ENCODE data around the gene GNAL. TPM values are rescaled to one million over a fixed set of nuclear protein-coding genes. Genes with fewer than 3 reads are reported as not detected.

The GNAL gene
- total and polyA plus RNA-seq, 2 experiments from 2014 or later: 7.5 to 21.6 TPM

DNA sequence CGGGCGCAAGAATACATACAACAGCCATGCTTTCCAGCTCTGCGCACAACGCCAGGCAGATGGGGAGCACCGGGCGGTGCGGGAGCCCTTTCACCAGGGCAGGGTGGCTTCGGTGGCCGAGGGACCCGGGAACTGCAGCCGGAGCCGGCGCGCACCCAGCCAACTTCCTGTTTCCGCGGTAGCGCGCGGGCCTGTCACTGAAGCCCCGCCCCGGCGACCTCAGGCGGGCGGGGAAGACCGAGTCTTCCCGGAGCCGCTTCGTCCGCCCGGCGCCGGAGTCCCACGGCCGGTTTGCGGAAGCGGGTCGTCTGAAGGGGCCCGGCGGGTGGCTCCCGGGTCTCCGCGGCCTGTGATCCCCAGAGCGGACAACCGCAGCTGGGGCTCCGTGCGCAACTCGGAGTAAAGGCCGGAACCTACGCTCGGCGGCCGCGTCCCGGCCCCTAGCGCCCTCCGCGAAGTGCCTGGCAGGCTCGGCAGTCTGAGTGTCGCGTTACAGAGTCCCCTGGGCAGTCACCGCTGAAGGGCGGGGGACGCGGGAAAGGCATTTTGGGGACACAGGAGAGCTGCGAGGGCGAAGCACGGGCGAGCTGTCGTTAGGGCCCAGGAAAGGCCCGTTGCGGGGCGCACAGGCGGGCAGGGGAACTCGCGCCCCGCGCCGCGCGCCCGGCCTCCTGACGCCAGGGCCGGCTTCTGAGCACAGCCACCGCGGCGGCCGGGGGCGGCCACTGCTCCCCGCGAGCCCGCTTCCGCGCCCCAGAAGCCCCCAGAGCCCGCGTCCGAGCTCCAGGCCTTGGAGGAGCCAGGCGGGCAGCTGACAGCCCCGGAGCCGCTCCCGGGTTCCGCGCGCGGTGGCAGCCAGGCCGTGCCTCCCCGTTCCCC, 219.4 kb downstream of the GNAL start, which contains the start of gene MPPE1:
Gene MPPE1, minus strand, starts transcription at position 136 of the 879 bp plus-strand sequence. CDS start 11,053 bp downstream, outside the sequence.
- Histone ChIP-seq H3K79me2 (replicated peaks; ENCODE audit: insufficient read depth) (no peaks in the 10 kb centered on the region; the same call in 1 of the 2 replicates), H3K27me3 (ENCODE audit: insufficient read depth) (peaks cover 10% of the 10 kb centered on the region; the same call in 1 of the 2 replicates), H3K36me3 (ENCODE audit: insufficient read depth) (no peaks in the 10 kb centered on the region), H4K20me1 (replicated peaks; ENCODE audit: insufficient read depth) (no peaks in the 10 kb centered on the region), H3F3A (replicated peaks; ENCODE audit: low read depth) (peaks cover 13% of the 10 kb centered on the region; the same call in 1 of the 2 replicates), H3K4me2 (peak within 1 kb of the TSS; percentile 86), H2AFZ (peak within 1 kb of the TSS; percentile 92), H3K9me2 (ENCODE audit: insufficient read depth) (no peaks in the 10 kb centered on the region), H3K4me3 (peak within 1 kb of the TSS; percentile 78), H3K4me1 (ENCODE audit: insufficient read depth) (peaks cover 40% of the 10 kb centered on the region), H3K27ac (ENCODE audit: low read depth) (peak within 1 kb of the TSS; percentile 96)
- peak; percentile 93 for DNase-seq (ENCODE audit: low spot score)
- Mint-ChIP-seq H3K9me3 (no peaks in the 10 kb centered on the region), H3K36me3 (ENCODE audit: low read depth) (peaks cover 4% of the 10 kb centered on the region; the same call in 2 of the 3 replicates), H3K4me1 (peaks cover 28% of the 10 kb centered on the region), H3K4me3 (peak within 1 kb of the TSS; percentile 87), H3K27ac (peak within 1 kb of the TSS; percentile 80), H3K27me3 (ENCODE audit: insufficient read depth, low read depth, poor library complexity) (peaks cover 16% of the 10 kb centered on the region)
- TF ChIP-seq ZNF114 (CRISPR knock-in tag; IDR thresholded peaks at IDR 0.05): no peak
- TF ChIP-seq, protein P1, sequence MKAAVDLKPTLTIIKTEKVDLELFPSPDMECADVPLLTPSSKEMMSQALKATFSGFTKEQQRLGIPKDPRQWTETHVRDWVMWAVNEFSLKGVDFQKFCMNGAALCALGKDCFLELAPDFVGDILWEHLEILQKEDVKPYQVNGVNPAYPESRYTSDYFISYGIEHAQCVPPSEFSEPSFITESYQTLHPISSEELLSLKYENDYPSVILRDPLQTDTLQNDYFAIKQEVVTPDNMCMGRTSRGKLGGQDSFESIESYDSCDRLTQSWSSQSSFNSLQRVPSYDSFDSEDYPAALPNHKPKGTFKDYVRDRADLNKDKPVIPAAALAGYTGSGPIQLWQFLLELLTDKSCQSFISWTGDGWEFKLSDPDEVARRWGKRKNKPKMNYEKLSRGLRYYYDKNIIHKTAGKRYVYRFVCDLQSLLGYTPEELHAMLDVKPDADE (IDR thresholded peaks at IDR 0.05): peak; percentile 50
- peak; percentile 76 for TF ChIP-seq POLR2AphosphoS5 (IDR thresholded peaks at IDR 0.05; ENCODE audit: low read depth)
- no peak for TF ChIP-seq CREB1 (CRISPR knock-in tag; IDR thresholded peaks at IDR 0.05; ENCODE audit: low read depth)
- peak; percentile 86 for ATAC-seq

DNA sequence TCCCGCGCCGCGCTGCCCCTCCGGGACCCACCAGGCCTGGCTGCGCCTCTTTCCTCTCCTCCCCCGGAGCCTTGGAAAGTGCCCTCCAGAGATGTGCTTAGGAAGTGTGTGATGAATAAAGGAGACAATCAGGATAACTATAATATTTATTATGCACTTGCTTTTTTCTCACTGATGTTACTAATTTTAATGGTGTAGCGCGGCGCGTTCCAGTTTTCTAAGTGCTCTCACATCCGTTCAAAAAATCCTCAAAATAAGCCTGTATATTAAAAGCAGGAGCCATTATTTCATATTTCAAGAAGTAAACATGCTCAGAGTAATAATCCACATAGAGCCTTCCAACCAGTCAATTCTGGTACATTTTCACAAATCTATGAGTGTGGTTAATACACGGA, 220.0 kb downstream of the GNAL start:
- Histone ChIP-seq H3K4me1 (ENCODE audit: insufficient read depth) (peaks cover 34% of the 10 kb centered on the region), H2AFZ (peak overlapping the region; percentile 78; the same call in 1 of the 2 replicates), H3K27ac (ENCODE audit: low read depth) (no peak overlapping the region), H3K79me2 (replicated peaks; ENCODE audit: insufficient read depth) (no peaks in the 10 kb centered on the region; the same call in 1 of the 2 replicates), H3F3A (replicated peaks; ENCODE audit: low read depth) (peaks cover 13% of the 10 kb centered on the region; the same call in 1 of the 2 replicates), H3K36me3 (ENCODE audit: insufficient read depth) (no peaks in the 10 kb centered on the region), H3K27me3 (ENCODE audit: insufficient read depth) (peaks cover 10% of the 10 kb centered on the region; the same call in 1 of the 2 replicates), H3K9me2 (ENCODE audit: insufficient read depth) (no peaks in the 10 kb centered on the region), H3K4me2 (peak overlapping the region; percentile 86), H4K20me1 (replicated peaks; ENCODE audit: insufficient read depth) (no peaks in the 10 kb centered on the region), H3K4me3 (peak overlapping the region; percentile 78)
- Mint-ChIP-seq H3K27me3 (ENCODE audit: insufficient read depth, low read depth, poor library complexity) (peaks cover 16% of the 10 kb centered on the region), H3K9me3 (no peaks in the 10 kb centered on the region), H3K27ac (no peak overlapping the region), H3K36me3 (ENCODE audit: low read depth) (no peaks in the 10 kb centered on the region; the same call in 1 of the 3 replicates), H3K4me3 (peak overlapping the region; percentile 75), H3K4me1 (peaks cover 23% of the 10 kb centered on the region)
- no peak for ATAC-seq
- DNase-seq (ENCODE audit: low spot score): no peak
- TF ChIP-seq EZH2phosphoT487 (IDR thresholded peaks at IDR 0.05; ENCODE audit: unreplicated experiment): no peak
- TF ChIP-seq, protein P2, sequence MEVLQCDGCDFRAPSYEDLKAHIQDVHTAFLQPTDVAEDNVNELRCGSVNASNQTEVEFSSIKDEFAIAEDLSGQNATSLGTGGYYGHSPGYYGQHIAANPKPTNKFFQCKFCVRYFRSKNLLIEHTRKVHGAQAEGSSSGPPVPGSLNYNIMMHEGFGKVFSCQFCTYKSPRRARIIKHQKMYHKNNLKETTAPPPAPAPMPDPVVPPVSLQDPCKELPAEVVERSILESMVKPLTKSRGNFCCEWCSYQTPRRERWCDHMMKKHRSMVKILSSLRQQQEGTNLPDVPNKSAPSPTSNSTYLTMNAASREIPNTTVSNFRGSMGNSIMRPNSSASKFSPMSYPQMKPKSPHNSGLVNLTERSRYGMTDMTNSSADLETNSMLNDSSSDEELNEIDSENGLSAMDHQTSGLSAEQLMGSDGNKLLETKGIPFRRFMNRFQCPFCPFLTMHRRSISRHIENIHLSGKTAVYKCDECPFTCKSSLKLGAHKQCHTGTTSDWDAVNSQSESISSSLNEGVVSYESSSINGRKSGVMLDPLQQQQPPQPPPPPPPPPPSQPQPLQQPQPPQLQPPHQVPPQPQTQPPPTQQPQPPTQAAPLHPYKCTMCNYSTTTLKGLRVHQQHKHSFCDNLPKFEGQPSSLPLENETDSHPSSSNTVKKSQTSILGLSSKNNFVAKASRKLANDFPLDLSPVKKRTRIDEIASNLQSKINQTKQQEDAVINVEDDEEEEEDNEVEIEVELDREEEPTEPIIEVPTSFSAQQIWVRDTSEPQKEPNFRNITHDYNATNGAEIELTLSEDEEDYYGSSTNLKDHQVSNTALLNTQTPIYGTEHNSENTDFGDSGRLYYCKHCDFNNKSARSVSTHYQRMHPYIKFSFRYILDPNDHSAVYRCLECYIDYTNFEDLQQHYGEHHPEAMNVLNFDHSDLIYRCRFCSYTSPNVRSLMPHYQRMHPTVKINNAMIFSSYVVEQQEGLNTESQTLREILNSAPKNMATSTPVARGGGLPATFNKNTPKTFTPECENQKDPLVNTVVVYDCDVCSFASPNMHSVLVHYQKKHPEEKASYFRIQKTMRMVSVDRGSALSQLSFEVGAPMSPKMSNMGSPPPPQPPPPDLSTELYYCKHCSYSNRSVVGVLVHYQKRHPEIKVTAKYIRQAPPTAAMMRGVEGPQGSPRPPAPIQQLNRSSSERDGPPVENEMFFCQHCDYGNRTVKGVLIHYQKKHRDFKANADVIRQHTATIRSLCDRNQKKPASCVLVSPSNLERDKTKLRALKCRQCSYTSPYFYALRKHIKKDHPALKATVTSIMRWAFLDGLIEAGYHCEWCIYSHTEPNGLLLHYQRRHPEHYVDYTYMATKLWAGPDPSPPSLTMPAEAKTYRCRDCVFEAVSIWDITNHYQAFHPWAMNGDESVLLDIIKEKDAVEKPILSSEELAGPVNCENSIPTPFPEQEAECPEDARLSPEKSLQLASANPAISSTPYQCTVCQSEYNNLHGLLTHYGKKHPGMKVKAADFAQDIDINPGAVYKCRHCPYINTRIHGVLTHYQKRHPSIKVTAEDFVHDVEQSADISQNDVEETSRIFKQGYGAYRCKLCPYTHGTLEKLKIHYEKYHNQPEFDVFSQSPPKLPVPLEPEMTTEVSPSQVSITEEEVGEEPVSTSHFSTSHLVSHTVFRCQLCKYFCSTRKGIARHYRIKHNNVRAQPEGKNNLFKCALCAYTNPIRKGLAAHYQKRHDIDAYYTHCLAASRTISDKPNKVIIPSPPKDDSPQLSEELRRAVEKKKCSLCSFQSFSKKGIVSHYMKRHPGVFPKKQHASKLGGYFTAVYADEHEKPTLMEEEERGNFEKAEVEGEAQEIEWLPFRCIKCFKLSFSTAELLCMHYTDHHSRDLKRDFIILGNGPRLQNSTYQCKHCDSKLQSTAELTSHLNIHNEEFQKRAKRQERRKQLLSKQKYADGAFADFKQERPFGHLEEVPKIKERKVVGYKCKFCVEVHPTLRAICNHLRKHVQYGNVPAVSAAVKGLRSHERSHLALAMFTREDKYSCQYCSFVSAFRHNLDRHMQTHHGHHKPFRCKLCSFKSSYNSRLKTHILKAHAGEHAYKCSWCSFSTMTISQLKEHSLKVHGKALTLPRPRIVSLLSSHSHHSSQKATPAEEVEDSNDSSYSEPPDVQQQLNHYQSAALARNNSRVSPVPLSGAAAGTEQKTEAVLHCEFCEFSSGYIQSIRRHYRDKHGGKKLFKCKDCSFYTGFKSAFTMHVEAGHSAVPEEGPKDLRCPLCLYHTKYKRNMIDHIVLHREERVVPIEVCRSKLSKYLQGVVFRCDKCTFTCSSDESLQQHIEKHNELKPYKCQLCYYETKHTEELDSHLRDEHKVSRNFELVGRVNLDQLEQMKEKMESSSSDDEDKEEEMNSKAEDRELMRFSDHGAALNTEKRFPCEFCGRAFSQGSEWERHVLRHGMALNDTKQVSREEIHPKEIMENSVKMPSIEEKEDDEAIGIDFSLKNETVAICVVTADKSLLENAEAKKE (CRISPR knock-in tag; IDR thresholded peaks at IDR 0.05): no peak
- TF ChIP-seq, protein P3, sequence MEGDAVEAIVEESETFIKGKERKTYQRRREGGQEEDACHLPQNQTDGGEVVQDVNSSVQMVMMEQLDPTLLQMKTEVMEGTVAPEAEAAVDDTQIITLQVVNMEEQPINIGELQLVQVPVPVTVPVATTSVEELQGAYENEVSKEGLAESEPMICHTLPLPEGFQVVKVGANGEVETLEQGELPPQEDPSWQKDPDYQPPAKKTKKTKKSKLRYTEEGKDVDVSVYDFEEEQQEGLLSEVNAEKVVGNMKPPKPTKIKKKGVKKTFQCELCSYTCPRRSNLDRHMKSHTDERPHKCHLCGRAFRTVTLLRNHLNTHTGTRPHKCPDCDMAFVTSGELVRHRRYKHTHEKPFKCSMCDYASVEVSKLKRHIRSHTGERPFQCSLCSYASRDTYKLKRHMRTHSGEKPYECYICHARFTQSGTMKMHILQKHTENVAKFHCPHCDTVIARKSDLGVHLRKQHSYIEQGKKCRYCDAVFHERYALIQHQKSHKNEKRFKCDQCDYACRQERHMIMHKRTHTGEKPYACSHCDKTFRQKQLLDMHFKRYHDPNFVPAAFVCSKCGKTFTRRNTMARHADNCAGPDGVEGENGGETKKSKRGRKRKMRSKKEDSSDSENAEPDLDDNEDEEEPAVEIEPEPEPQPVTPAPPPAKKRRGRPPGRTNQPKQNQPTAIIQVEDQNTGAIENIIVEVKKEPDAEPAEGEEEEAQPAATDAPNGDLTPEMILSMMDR (conservative IDR thresholded peaks at IDR 0.05; ENCODE audit: low read depth in 2 of 2): no peak
- TF ChIP-seq ZNF331 (CRISPR knock-in tag; IDR thresholded peaks at IDR 0.05; ENCODE audit: low read depth): no peak
- no peak for TF ChIP-seq CREB1 (CRISPR knock-in tag; IDR thresholded peaks at IDR 0.05; ENCODE audit: low read depth)

Data from GM23338 (cell line).